Breast epithelium (tissue), 3 donors: ENCODE data around the gene PLCB3.

Experiments used
- CTCF ChIP-seq, 3 donors: fragments of 450-650 bp; IDR thresholded peaks; one replicate each; pipeline ENCODE4 v1.5.1; 2016 to 2017; ENCODE audit warnings: antibody characterized with exemption in 3 of 3, mild to moderate bottlenecking in 3 of 3, moderate library complexity in 3 of 3
- POLR2A ChIP-seq: fragments of 450-650 bp; IDR thresholded peaks from one replicate; pipeline ENCODE4 v1.6.1; 2016; ENCODE audit warnings: antibody characterized with exemption, mild to moderate bottlenecking, moderate library complexity

- TF ChIP-seq CTCF (IDR thresholded peaks at IDR 0.05) (no peak), POLR2A (no peak)
Observed at GRCh38 chr11:64297699-64298358, 46.5 kb downstream of the PLCB3 start.
